HG02763 (cell line): ENCODE measurements around the gene TRIM24.
A peak's percentile ranks its signal among the peaks of the same experiment; 100 is the strongest.
"Not testable (repeated sequence)": the region's sequence is repeated elsewhere in the genome, so short reads cannot be mapped to it uniquely, and the experiment has no call there.

ENCODE experiments used
- ATAC-seq: cut with Tn5 transposase; IDR thresholded peaks from one replicate; pipeline ENCODE4 v1.9.1; 2021; ENCODE audit warnings: mild to moderate bottlenecking, moderate library complexity; ENCODE audit not compliant: unreplicated experiment

Gene TRIM24

GRCh38 chr7:138460176-138460648 is at the start of gene TRIM24:
TRIM24 (plus strand) TSS chr7:138460259; CDS start chr7:138460549, 290 bp downstream.
- peak; percentile 78 for ATAC-seq

GRCh38 chr7:138412077-138412476 is 48.0 kb upstream of the TRIM24 start:
- not testable (repeated sequence) for ATAC-seq

GRCh38 chr7:138412921-138413320 is 47.1 kb upstream of the TRIM24 start:
- not testable (repeated sequence) for ATAC-seq

GRCh38 chr7:138417078-138417700 is 42.9 kb upstream of the TRIM24 start:
- ATAC-seq: no peak

GRCh38 chr7:138417764-138418163 is 42.3 kb upstream of the TRIM24 start:
- ATAC-seq: no peak

GRCh38 chr7:138418403-138418802 is 41.7 kb upstream of the TRIM24 start:
- ATAC-seq: not testable (repeated sequence)

GRCh38 chr7:138425026-138425425 is 35.0 kb upstream of the TRIM24 start:
- no peak for ATAC-seq

- ATAC-seq: no peak
Observed at GRCh38 chr7:138429577-138430250, 30.3 kb upstream of the TRIM24 start.

GRCh38 chr7:138431517-138431916 is 28.5 kb upstream of the TRIM24 start:
- no peak for ATAC-seq

GRCh38 chr7:138433583-138434443 is 26.2 kb upstream of the TRIM24 start:
- ATAC-seq: no peak

- ATAC-seq: no peak
Observed at GRCh38 chr7:138434597-138435019, 25.5 kb upstream of the TRIM24 start.

GRCh38 chr7:138435231-138435919 is 24.7 kb upstream of the TRIM24 start:
- ATAC-seq: no peak

- ATAC-seq: no peak
Observed at GRCh38 chr7:138436388-138436787, 23.7 kb upstream of the TRIM24 start.

- ATAC-seq: no peak
Observed at GRCh38 chr7:138440460-138440859, 19.6 kb upstream of the TRIM24 start.

- ATAC-seq: no peak
Observed at GRCh38 chr7:138442822-138443221, 17.2 kb upstream of the TRIM24 start.

GRCh38 chr7:138449580-138449979 is 10.5 kb upstream of the TRIM24 start:
- ATAC-seq: no peak

- ATAC-seq: no peak
Observed at GRCh38 chr7:138455609-138456008, 4.5 kb upstream of the TRIM24 start.

GRCh38 chr7:138456220-138456619 is 3.8 kb upstream of the TRIM24 start:
- no peak for ATAC-seq

GRCh38 chr7:138458576-138459412 is 1.3 kb upstream of the TRIM24 start:
- no peak for ATAC-seq
